K562 (cell line): ENCODE data around the gene RPH3AL.

Experiments
- CAMTA2 ChIP-seq: fragments of 250-450 bp; sonication (Bioruptor Pico); conservative IDR thresholded peaks from 2 replicates; pipeline ENCODE4 v1.5.1; 2022
- CBX3 ChIP-seq, 2 experiments: IDR thresholded peaks; 1 replicate in 1 of 2; 2 replicates in 1 of 2; pipeline ENCODE4 v1.6.1; 2012; ENCODE audit warnings: inconsistent platforms in 2 of 2, low read length in 2 of 2, borderline replicate concordance in 1 of 2, control low read depth in 1 of 2
- CTCF ChIP-seq, 3 experiments: IDR thresholded peaks in 2 of 3; conservative IDR thresholded peaks in 1 of 3; 2 replicates each; pipeline ENCODE4 v1.5.1; 2011 to 2012; ENCODE audit warnings: low read length in 3 of 3, mild to moderate bottlenecking in 3 of 3, control low read depth in 2 of 3, improper control_type of control experiment in 1 of 3, inconsistent platforms in 1 of 3, low read depth in 1 of 3, mixed read lengths in 1 of 3, moderate library complexity in 1 of 3; ENCODE audit not compliant: insufficient read depth in 2 of 3
- DMBX1 ChIP-seq: fragments of 250-450 bp; sonication (Bioruptor Pico); IDR thresholded peaks from 2 replicates; pipeline ENCODE4 v1.8.0; 2022; ENCODE audit warnings: inconsistent platforms, mild to moderate bottlenecking, moderate library complexity, borderline replicate concordance
- FOXP4 ChIP-seq: sonication (generic); formaldehyde crosslinking; IDR thresholded peaks from 2 replicates; pipeline ENCODE4 v1.8.0; 2022; ENCODE audit warnings: mild to moderate bottlenecking, missing genetic modification reagents, borderline replicate concordance
- MAX ChIP-seq: sonication (generic); formaldehyde crosslinking; IDR thresholded peaks from 2 replicates; pipeline ENCODE4 v1.9.0; 2022; ENCODE audit warnings: mild to moderate bottlenecking, missing genetic modification reagents
- MTA2 ChIP-seq: fragments of 450-650 bp; IDR thresholded peaks from 2 replicates; pipeline ENCODE4 v1.6.1; 2016; ENCODE audit warnings: low read depth
- PBX2 ChIP-seq, 2 experiments: IDR thresholded peaks in 1 of 2; conservative IDR thresholded peaks in 1 of 2; 2 replicates each; pipeline ENCODE4 v1.6.1; 2016; ENCODE audit warnings: low read depth in 2 of 2, mild to moderate bottlenecking in 1 of 2, missing compliant biosample characterization in 1 of 2, missing genetic modification characterization in 1 of 2, moderate library complexity in 1 of 2
- RBBP5 ChIP-seq: fragments of 200-600 bp; sonication (generic); IDR thresholded peaks from 2 replicates; pipeline ENCODE4 v1.6.1; 2012; ENCODE audit warnings: borderline replicate concordance, mild to moderate bottlenecking, low read length, control low read depth, inconsistent platforms; ENCODE audit not compliant: insufficient read depth, poor library complexity, severe bottlenecking
- SP1 ChIP-seq: sonication (generic); formaldehyde crosslinking; IDR thresholded peaks from 2 replicates; pipeline ENCODE4 v1.8.1; 2022; ENCODE audit warnings: mild to moderate bottlenecking, missing genetic modification reagents
- ZBTB33 ChIP-seq: sonication (generic); formaldehyde crosslinking; IDR thresholded peaks from 2 replicates; pipeline ENCODE4 v1.8.1; 2023; ENCODE audit warnings: mild to moderate bottlenecking, missing genetic modification reagents

GRCh38 chr17:396788-397187 lies 44.2 kb upstream of the RPH3AL start:
- TF ChIP-seq CBX3 (IDR thresholded peaks at IDR 0.05; ENCODE audit: borderline replicate concordance in 1 of 2, low read length in 2 of 2): no peak
- no peak for TF ChIP-seq PBX2 (CRISPR knock-in tag; IDR thresholded peaks at IDR 0.05; ENCODE audit: low read depth)
- TF ChIP-seq PBX2 (tag; conservative IDR thresholded peaks at IDR 0.05; ENCODE audit: low read depth): peak; percentile 57; the same call in 1 of the 2 replicates
- TF ChIP-seq FOXP4 (CRISPR knock-in tag): no peak
- no peak for TF ChIP-seq MAX
- no peak for TF ChIP-seq CTCF (IDR thresholded peaks at IDR 0.05 in 2 of 3, conservative IDR thresholded peaks at IDR 0.05 in 1 of 3; ENCODE audit: insufficient read depth in 2 of 3, low read depth in 1 of 3, low read length in 3 of 3)
- TF ChIP-seq SP1 (CRISPR knock-in tag): no peak
- no peak for TF ChIP-seq ZBTB33 (CRISPR knock-in tag)
- no peak for TF ChIP-seq DMBX1 (CRISPR knock-in tag)
- TF ChIP-seq MTA2: no peak
- no peak for TF ChIP-seq RBBP5
- no peak for TF ChIP-seq CAMTA2
